GM19468 (cell line): ENCODE data around the gene WDR70.
"Not testable (repeated sequence)": the region's sequence is repeated elsewhere in the genome, so short reads cannot be mapped to it uniquely, and the experiment has no call there.

ENCODE experiments used
- ATAC-seq: cut with Tn5 transposase; IDR thresholded peaks from one replicate; pipeline ENCODE4 v1.9.1; 2021; ENCODE audit warnings: mild to moderate bottlenecking, moderate library complexity, moderate number of reproducible peaks; ENCODE audit not compliant: unreplicated experiment; ENCODE audit errors: extremely low read depth

Gene WDR70

DNA sequence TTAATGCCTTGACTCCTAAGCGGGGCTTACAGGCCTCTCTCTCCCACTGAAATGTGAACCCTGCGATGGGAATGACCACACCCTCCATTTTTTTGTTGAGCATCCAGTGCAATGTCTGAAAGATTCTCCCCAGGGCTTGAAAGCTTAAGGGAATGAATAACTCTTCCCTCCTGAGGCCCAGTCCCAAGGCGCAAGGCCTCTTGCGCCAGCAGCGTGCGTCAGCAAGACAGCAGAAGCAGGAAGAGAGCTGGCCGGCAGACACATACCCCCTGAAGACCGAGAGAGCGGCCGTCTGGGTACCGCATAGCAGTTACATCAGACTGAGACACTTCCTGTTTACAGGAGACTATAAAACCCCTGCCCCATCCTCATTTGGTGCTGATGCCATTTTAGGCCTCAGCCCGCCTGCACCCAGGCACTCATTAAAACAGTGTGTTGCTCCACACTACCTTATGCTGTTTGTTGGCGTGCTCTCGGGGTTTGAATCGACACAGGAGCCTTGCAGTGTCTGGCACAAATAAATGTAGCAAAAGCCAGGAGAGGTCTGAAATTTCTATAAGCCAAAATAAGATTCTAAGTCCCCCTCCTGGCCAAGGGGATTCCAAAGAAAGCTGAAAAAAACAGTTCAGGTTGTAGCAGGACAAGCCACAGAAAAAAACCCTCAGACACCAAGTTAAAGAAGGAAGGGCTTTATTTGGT, 398.5 kb downstream of the WDR70 start:
- no peak for ATAC-seq

GRCh38 chr5:37781409-37781808, 402.3 kb downstream of the WDR70 start:
- ATAC-seq, result not testable (repeated sequence)

DNA sequence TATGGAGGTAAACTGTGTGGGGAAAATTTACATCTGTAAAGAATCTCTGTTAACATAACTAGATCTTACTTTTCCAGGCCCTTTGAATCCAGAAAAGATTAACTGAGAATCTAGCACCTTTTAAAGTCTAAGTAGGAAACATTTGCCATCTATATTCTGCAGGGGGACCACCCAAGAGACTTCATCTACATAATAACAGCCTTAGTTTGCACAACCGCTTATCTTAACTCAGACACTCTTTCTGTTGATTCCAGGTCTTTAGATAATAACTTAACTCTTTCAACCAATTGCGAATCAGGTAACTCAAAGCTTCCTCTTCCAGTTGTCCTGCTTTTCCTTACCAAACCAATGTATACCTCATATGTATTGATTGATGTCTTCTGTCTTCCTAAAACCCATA, 407.3 kb downstream of the WDR70 start:
- ATAC-seq, result no peak

DNA sequence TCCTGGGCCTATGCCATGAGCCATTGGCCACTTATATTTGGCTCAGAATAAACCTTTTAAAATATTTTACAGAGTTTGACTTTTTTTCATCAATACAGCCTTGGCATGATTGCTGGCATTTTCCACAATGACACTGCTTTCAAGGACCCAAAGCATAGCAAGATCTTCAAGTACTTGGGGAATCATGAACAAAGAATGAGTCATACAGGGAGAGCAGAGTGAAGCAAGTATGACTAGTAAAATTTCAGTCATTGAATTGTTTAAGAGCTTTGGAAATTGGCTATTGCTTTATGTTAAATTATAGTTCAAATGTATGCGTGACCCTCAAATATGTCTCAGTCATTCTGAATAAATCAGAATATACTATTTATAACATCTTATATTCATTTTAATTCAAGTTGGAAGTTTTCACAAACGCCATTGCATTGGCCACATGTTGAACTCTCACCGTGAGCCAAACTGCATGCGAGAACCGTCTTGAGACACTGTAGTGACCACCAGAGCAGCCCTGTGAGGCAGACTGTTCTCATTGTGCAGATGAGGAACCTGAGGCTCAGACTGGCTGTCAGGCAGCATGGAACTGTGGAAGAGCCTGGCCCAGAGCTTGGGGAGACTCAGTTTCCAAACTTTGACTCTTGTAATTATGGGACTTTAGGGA, 407.9 kb downstream of the WDR70 start:
- ATAC-seq, result no peak

GRCh38 chr5:37787742-37788141, 408.6 kb downstream of the WDR70 start:
- ATAC-seq, result no peak

DNA sequence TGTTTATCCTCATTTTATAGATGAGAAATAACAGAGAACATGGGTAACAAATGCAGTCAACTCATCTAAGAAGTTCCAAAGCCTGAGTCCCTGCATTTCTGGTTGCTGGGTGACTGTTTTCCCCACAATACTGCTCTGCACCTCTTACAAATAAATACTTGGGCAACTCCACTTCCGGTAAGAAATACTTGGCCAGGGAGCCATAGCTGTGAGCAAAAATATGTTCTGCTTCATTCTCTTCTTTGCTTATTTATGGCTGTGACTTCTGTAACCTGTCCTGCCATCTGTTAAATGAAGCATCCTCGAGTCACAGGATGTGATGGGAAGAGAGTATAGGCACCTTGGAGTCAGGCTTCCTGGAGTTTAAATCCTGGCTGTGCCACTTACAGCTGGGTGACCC, 410.9 kb downstream of the WDR70 start:
- no peak for ATAC-seq

GRCh38 chr5:37791321-37791720, 412.2 kb downstream of the WDR70 start:
- no peak for ATAC-seq

DNA sequence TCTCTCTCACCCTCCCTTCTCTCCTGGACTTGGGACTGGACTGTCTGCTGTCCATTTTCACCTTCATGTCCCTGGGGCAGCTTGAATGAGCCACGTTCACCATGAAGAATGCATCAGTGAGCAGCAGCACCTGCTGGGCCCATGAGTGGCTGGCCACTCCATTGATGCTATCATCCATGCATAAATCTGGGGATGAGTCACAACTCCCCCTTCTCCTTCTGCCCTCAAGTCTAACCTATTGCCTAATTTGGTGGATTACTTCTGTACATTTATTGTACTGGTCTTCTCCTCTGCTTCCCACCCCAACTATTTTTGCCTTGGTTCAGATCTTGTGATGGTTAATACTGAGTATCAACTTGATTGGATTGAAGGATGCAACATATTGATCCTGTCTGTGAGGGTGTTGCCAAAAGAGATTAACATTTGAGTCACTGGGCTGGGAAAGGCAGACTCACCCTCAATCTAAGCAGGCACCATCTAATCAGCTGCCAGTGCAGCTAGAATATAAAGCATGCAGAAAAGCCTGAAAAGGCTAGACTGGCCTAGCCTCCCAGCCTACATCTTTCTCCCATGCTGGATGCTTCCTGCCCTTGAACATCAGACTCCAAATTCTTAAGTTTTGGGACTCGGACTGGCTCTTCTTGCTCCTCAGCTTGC, 414.0 kb downstream of the WDR70 start:
- no peak for ATAC-seq

DNA sequence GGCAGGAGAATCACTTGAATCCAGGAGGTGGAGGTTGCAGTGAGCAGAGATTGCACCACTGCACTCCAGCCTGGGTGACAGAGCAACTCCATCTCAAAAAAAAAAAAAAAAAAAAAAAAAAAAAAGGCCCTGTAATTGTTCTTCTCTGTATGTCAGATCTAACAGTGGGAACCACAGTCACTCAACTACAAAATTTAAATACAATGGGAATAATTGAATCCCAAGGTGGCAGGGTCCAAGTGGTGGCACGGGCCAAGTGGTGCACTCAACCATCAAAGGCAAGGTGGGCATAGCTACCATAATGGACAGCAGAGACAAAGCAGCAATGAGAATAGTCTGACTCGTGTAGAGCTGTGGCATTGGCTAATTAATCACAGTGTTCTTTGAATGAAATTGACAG, 416.2 kb downstream of the WDR70 start:
- not testable (repeated sequence) for ATAC-seq

DNA sequence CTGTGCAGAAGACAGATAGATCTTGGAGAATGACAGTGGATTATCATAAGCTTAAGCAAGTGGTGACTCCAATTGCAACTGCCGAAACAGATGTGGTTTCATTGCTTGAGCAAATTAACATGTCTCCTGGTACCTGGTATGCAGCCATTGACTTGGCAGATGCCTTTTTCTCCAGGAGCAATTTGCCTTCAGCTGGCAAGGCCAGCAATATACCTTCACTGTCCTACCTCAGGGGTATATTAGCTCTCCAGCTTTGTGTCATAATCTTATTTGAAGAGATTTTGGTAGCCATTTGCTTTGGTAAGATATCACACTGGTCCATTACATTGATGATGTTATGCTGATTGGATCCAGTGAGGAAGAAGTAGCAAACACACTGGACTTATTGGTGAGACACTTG, 417.3 kb downstream of the WDR70 start:
- not testable (repeated sequence) for ATAC-seq

DNA sequence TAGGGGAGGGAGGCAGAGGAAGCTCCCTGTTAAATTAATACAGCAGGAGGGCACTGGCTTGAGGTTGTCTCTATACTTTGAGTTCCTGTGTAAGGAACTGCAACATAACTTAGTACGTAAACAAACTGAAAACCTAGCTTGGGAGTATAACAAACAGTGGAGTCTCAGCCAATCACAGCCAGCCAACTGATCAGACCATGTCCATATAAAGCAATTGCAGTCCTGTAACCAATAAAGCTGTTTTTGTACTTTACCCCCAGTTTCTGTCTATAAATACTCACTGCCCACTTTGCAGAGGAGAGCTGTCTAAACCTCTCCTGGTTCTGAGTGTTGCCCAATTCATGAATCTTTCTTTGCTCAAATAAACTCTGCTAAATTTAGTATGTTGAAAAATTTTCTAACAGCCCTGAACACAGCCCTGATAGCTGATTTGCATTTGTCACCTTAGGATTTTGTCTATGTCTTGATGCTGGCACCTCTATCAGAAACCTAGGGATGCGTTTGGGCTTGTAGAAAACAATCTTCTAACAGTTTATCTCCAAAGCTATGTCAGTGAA, 420.8 kb downstream of the WDR70 start:
- no peak for ATAC-seq

- no peak for ATAC-seq
These were observed 422.4 kb downstream of the WDR70 start for GRCh38 chr5:37801521-37801920.
